ENCODE measurements around the gene AGAP3.

AGAP3 gene

DNA sequence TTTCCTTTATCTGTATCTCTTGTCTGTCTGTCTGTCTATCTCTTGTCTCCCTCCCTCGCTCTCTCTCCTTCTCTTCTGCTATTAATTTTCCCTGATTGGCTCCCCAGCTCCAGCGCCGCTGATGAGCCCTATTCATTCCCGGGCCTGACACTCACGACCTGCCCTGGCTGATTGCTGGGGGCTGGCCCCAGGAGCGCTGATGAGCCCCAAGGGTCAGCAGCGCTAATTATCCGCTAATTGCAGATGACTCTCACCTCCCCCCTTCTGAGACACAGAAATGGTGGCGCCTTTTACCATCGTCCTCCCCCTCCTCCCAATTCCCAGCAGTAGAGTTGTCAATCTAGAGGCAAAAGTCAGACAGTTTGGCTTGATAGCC, 82.5 kb downstream of the AGAP3 start:
- no peak for DNase-seq

DNA sequence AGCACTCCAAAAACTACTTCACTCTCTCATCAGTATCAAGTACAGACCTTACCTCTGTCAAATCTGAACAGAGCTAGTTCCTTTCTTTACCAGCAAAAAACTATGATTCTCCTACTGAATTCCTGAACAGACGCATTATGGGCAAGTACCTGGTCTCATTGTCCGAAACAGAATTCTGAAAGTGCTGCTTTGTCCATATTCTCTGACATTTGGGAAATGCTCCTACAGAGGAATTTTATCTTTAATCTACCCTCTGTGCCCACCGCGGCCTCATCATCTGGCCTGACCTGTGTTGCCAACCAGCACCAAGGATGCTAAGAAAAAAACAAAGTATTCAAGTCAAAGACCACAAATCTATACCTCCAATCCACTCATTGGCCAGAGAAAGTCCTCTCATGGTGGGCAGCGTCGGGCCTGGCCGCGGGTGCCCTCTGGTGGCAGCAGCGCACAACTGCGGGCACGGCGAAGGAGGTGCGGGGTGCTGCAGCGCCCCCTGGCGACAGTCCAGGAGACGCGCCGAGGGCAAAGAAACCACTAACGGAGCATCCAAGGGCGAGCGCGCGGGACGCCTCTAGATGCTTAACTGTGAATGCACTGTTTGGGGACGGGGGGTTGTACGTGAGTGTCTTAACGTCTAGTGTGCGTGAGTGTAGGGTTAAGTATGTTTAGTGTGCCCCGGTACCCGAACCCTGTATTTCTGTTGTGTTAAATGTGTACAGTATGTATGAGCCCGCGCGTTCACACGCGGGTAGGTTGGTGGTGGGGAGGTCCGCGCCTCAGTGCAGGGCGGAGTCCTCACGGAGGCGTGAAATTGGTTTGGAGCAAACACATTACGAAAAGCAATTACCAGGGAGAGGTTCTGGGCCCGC, 86.2 kb downstream of the AGAP3 start:
- peak; percentile 40 for DNase-seq

DNA sequence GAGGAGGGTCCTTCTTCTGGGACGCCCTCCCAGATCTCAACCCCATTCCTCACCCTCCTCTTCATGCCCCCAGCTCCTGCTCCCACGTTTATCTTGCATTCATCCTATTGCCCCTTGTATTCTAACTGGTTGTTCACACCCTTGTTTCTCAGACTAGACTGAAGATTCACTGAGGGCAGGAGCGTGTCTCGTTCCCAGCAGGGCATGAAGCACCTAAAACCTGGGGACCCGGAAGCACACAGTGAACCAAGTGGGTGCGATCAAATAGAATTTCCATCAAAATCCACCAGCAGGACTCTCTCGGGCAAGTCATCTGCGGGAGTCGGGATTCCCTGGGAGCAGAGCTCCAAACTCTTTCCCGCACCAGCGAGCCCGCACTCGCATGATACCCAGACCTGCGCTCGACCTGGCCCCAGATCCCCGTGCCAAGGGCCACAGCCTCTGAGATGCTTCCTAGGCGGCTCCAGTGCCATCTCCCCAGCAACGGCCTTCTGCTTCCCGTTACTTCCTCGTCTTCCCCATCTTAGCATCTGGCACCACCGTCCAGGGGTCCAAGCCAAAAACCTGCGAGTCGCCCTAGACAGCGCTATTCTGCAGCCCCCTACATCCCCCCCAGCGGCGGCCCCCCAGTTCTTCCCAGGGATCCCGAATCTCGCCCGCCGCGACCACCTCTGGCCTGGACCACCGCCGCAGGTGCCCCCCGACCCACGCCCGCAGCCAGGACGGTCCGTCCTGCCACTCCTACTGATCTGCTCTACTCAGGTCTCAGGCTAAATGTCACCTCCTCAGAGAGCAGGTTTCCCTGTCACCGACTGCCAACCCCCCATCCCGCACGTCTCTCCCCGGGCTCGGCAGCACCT, 87.3 kb downstream of the AGAP3 start:
- DNase-seq, result no peak

DNA sequence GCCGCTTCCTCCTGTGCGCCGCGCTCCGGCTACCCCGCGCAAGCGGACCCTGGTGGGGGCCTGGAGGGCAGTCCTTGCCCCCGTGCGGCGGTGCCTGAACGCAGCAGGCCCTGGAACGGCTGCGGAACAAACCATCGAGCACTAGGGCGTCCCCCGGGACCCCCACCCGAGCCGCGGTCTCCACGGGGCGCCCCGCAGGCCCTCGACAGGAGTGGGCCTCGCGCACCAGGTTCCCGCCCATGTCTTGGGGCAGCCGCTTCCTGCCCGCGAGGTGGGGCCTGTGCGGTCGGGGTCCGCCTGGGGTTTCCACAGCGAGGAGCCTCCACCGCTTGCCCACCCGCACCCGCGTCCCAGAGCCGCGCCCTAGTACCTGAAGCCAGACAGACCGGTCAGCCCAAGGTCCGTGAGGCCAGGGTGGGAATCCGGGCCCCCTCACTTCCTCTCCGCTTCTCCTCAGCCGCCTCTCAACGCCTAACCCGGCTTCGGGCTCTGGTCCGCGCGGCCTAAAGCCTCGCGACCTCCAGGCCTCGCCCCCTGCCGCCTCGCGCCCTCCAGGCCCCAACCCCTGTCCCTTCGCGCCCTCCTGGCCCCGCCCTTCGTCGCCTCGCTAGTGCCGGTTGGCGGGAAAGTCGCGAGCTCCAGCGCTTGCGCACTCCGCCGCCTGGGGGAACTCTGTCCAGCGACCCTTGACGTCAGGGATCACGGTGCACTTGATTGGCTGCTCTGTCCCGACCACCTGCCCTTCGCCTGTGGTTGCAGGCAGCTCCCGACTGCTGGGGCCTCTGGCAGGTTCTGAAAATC, 88.2 kb downstream of the AGAP3 start:
- DNase-seq, result no peak

DNA sequence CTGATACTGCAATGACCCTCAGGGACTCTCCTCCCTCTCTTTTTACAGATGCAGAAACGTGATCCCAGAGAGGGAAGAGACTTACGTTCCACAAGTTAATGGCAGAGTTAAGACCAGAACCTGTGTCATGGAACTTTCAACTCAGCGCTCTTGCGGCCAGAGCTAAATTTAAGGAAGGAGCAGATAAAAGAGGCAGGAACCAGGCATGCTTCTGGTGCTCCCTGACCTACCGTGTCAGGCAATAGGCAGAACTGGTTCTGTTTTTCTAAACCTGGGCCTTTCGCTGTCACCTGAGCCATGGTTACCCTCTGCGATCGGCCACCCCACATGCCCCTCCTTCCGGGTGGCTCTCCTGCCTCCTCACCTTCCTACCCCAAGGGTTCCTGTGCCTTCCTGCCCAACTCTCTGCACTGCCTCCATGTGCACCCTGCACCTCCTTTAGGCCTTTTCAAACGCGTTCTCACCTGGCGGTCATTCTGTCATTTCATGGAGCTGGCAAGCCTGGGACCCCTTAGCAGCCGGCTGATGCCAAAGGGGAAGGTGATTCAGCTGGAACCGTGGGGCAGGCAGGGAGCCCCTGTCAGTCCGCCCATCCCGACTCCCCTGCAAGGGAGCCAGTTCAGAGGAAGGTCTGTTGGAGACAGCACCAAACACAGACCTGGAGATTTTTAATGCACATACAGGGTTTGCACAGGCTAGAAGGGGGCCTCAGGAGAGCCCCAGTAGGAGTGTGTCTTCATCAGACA, 88.9 kb downstream of the AGAP3 start:
- DNase-seq, result no peak

DNA sequence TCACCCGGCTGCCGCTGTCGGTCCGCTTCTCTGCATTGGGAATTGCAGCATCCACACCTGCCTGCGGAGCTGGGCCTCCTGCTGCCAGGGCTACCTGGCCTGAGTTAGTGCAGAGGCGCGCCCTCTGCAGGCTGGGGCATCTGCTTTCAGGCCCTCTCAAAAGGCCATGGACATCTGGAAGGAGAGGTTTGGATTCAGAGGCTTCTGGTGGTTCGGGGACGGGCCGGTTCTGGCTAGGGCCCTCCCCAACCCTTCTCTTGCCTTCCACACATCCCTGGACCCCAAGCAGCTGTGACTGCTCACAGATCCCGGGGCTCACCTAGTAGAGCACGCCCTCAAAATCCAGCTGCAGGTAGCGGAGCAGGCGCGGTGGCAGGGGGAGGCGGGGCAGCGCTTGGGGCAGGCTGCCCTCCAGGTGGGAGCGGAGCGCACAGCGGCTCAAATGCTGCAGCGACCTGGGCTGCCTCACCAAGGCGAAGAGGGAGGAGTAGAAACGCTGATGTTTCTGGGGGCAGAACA, 89.6 kb downstream of the AGAP3 start:
- no peak for DNase-seq

DNA sequence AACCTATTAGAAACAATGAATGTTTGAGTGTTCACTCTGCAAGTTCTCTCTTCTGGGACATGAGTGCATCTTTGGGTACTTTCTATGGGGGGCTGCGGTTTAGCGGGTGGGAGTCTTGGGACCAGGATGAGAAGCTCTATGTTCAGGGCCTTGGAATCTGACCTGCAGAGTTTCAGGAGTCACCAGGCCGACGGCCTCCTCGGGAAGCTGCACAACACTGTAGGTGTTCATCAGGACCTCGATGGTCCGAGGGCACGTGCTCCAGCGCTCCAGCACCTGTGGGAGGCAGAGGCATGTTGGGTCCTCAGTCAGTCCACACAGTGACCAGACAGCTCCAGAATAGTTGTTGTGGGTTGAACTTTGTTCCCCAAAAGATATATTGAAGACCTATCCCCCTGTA, 90.1 kb downstream of the AGAP3 start:
- no peak for DNase-seq

DNA sequence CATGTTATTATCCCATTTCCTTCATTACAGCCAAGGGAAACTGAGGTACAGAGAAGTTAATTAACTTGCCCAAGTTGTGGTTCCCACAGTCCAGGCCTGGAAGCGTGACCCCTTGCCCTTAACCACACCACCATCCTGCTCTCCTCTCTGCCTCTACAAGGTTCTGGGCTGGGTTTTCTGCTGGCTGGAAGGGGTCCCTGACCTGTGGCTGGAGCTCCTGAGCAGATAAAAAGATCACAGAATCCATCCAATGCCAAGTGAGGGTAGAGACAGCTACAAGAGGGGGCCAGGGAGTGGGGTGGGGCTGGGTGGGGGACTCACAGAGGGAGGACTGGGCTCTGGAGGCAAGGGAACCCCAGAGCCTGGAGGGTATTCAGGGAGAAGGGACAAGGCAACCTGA, 91.0 kb downstream of the AGAP3 start:
- no peak for DNase-seq

DNA sequence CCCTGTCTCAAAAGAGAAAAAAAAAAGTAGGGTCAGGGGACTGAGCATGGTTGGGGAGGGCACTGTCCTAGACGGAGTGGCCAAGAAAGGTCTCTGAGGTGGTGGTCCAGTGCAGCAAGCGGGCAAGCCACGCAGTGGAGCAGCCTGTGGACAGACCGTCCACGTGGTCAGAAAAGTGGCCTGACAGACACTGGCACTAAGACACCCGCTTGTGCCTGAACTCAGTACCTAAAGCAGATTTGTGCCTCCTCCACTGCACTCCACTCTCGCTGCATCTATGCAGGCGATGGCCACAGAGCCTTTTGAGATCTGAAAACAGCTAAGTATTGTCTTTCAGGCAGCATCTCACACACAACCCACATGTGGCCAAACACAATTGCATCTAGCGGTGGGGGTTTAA, 92.0 kb downstream of the AGAP3 start:
- DNase-seq, result no peak

DNA sequence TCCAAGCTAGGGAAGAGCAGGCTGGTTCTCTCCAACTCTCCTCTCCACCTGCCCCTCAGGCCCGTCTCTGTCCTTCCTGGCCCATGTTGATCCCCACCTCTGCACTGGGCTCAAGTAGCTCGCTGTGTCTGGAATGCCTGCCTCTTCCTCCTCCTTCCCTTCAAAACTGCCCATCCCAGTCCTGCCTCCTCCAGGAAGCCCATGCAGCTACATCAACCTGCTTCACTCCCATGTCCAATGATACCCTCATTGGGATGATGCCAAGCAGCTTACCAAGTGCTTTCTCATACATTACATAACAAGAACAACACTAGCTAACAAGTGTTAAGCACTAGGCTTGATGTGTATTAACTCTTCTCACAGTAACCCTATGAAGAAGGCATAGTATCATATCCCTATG, 92.6 kb downstream of the AGAP3 start:
- no peak for DNase-seq

DNA sequence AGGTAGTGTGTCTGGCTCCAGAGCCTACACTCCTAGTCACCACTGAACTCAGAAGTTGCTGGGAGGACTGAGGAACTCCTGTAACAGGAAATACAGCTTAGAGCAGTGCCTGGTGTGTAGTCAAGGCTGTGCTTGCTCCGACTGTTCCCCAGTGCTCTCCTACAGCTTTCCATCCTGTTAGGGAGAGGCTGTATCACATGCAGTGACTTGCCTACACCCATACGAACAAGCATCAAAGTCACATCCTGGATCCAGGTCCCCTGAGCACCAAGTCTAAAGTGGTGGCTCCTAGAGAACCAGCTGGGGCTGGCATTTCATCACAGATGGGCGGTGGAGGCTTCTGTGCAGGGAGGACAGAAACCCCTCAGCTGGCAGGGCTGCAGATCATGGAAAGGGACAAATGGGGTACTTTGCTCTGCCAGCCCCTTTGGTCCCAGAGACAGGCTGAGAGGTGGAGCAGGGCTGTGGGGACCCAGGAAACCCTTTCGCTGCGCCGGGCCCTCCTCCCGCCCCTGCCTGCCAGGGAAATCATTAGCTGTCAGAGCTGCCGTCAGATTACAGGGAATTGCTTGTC, 93.1 kb downstream of the AGAP3 start:
- DNase-seq, result no peak

DNA sequence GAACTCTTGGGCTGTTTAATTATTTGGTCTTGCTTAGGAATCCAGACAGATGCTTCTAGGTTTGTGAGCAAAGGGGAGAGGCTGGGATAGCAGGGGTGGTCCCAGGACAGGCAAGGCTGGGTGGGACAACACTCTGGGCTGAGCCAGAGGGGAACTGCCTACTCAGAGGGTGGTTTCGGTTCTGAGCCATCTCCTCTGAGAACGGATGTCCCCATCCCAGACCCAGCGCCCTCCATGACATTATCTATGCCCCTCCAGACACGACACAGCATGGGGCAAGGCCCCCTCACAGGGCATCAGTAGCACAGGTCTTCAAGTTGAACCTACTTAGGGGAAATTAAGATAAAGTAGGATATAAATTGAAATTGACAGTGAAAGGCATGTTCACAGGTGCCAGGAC, 93.7 kb downstream of the AGAP3 start:
- no peak for DNase-seq

DNA sequence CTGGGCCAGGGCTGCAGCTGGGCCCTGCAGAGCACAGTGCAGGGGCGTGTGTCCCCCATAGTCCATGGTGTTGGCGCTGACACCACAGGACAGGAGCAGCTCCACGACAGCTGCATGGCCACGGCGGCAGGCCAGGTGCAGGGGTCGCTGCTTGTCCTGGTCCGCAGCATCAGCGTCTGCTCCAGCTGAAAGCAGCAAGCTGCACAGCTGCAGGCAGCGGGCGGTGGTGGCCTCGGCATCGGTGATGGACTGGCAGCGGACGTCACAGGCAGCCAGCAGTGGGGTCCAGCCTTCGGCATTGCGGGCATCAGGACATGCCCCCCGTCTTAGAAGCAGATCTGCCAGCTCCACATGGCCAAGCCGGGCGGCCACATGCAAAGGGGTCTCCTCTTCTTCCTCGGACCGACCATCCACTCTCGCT, 94.7 kb downstream of the AGAP3 start:
- no peak for DNase-seq

DNA sequence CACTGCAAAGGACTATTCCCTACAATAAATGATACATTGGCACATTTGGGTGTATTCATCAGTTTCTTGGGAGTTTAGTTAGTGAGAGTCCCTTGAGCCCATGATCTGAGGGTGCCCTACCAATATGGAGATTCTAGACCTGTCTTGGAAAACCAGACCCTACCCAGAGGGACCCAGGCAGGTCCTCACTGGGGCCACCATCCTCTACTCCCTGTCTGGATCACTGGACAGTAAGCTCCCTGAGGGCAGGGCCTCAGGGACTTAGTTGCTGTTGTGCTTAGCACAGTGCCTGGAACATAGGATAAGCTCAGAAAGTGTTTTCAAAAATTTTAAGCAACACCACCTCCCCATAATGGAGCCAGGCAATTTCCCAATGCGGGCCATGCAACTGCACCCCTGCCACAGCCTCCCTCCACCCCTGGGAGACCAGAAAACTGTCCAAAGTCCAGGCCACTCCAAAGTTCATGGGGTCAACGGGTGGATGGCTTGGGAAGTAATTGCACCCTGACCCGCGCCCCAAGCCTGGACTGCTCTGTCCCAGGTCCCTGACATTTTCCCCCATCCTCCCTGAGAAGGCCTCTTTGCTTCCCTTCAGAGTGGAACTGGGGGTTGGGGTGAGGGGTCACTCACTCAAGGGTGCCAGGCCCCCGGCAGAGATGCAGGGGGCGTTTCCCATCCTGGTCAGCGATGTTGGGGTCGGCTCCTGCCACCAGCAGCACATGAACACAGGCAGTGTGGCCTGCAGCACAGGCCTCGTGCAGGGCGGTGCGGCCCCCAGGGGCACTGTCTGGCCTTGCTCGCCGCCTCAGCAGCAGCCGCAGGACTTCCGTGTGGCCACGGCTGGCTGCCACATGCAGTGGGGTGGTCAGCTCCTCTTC, 99.7 kb downstream of the AGAP3 start:
- no peak for DNase-seq

DNA sequence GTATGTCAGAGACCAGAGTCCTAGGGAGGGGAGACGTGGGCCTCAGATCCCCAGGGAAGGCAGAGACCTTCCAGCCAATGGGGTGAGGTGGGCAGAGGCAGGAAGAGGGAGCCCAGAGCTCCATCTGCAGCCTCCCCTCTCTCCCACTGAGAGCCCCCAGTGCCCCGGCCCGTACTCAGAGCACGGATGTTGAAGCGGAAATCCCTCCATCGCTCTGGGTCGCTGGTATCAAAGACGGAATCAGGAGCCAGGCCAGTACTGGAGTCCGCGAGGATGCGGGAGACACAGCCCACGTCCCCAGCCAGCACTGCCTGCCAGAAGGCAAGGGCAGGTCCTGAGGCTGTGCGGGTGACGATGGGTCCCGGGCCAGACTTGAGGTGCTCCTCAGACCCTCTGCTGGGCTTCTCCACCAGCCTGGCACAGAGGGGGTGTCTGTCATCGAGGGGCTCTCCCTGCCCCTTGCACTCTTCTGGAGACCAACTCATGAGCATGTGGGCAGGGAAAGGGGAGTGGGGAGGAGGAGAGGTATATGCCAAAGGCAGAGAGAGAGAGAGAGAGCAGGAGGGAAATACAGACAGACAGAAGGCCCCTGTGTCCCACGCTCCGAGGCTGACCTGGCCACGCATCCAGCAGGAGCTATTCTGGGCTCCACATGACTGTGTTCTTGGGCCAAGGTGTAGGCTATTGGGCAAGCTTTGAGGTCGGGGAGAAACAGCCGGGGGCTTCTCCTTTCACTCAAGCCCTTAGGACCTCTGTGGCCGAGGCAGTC, 100.5 kb downstream of the AGAP3 start, which contains the start of gene ASB10:
Gene ASB10 (minus strand): TSS at position 611 of the 769 bp plus-strand sequence. CDS start 120 bp downstream, at position 491.
- DNase-seq, result no peak

DNA sequence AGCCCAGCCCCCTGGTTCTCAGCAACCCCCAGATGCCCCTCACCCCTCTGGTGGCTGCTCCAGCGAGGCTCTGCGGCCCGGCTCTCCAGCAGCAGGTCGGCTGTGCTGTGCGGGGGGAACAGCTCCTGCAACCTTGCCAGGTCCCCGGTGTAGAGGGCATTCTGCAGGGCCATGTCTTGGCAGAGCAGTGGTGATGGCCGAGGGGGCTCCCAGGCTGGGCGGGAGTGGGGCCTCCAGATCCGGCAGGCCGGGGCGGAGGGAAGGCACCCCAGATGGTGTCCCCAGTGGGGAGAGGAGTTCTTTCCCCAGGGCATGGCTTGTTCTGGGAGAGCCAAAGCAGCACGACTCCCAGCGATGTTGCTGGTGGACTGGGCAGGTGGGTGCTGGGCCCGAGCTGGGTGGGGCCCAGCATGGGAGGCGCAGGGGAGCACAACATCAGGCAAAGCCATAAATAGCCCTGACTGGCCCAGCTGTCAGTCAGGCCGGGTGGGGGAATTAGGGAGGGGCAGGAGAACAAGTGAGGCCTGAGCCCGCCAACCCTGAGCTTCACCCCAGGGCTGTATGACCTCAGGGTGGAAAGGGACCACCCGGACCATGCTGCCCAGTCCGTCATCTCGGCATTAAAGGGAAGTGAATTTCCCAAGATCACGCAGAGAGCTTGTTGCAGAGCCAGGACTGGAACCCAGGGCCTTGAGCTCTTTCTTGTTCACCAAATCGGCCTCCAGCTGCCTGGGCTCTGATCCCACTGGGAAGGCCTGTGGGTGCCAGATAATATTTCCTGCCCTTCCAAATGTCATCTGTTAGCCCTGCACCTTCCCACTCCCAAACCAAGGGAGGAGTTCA, 101.4 kb downstream of the AGAP3 start:
- DNase-seq, result no peak

DNA sequence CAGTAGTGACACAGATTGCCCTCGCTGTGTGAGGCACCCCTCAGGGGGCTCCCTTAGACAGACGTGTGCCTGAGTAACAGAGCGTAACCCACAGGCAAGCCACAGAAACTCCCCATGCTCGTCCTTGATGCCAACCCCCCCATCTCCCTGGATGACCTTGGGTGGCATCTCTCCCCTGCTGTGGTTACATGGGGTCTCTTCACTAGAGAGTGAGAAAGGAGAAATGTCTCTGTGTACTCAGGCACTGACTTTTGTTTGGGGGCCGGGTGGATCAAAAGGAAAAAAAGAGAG, 101.9 kb downstream of the AGAP3 start:
- DNase-seq, result no peak

DNA sequence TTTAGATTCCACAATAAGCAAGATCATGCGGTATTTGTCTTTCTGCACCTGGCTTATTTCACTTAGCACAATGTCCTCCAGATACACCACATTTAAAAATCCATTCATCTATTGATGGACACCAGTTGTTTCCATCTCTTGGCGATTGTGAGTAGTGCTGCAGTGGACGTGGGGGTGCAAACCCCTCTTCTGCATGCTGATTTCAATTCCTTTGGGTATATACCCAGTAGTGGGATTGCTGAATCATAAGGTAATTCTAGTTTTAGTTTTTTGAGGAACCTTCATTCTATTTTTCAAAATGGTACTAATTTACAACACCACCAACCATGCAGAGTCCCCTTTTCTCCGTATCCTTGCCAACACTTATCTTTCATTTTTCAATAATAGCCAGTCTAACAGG, 102.8 kb downstream of the AGAP3 start:
- no peak for DNase-seq

DNA sequence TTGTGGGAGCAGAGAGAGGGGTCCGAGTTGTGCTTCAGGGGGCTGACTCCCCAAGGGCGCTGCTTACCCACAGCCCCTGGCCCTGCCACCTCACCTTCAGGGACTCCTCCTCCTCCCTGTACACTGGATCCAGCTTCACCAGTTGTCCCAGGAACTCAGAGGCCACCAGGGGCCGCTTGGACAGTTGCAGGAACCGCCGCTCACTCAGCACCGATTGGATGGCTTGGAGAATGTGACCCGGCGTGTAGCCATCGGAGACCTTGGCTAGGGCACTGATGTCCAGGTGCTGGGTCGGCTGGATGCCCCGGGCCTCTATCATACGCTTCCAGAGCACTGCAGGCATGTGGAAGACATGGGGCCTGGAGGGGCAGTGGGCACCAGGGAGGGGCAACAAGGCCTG, 105.3 kb downstream of the AGAP3 start:
- no peak for DNase-seq
